Measurements from ENCODE around the gene FBXL7.

Gene FBXL7

DNA sequence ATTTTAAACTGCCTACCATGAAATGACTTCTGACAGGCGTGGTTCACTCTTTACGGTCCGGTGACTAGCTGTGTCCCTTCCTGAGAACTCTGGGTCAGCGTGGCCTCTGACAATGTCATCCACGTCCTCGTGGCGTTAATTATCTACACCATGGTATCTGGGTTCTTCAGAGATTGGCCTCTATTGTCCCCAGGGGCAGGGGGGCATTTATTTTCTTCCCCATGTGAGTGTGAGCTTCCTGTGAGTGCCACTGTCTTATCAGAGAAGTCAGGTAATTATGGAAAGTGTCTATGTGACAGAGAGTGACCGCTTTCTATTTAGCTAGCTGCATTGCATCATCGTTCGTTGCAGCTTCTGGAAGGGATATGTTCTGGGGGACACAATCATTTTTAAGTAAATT, 77.2 kb downstream of the FBXL7 start:
- DNase-seq (ENCODE audit: low read depth, low spot score) = no peak

DNA sequence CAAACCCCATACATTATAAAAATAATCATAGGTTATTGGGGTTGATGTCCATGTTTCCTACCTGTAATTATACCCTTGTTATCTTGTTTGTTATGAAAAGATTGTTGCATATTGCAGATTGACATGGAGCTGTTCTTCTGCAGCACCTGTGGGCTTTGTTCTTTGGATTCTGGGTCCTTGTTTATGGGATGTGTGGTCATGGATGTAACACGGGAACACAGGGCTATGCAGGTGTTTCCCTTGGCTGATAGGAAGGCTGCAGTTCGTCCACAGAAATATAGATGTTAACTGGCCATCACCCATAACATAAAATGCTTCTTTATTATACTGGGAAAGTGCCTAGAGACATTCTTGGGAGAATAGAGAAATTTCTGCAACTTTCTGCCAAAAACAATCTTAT, 77.9 kb downstream of the FBXL7 start:
- no peak for DNase-seq (ENCODE audit: low read depth, low spot score)

GRCh38 chr5:15579193-15579990, 79.4 kb downstream of the FBXL7 start:
- DNase-seq (ENCODE audit: low read depth, low spot score) = no peak

DNA sequence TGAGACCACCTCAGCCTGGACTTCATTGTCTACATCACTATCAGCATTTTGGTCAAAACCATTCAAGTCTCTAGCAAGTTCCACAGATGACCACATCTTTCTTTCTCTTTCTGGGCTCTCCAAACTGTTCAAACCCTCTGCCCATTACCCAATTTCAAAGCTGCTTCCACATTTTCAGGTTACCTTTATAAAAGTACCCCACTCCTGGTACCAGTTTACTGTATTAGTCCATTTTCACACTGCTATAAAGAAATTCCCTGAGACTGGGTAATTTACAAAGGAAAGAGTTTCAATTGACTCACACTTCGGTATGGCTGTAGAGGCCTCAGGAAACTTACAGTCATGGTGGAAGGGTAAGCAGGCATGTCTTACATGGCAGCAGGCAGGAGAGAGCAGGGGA, 84.5 kb downstream of the FBXL7 start:
- no peak for DNase-seq (ENCODE audit: low read depth, low spot score)

- no peak for DNase-seq (ENCODE audit: low read depth, low spot score)
Observed at GRCh38 chr5:15585128-15585527, 85.1 kb downstream of the FBXL7 start.

DNA sequence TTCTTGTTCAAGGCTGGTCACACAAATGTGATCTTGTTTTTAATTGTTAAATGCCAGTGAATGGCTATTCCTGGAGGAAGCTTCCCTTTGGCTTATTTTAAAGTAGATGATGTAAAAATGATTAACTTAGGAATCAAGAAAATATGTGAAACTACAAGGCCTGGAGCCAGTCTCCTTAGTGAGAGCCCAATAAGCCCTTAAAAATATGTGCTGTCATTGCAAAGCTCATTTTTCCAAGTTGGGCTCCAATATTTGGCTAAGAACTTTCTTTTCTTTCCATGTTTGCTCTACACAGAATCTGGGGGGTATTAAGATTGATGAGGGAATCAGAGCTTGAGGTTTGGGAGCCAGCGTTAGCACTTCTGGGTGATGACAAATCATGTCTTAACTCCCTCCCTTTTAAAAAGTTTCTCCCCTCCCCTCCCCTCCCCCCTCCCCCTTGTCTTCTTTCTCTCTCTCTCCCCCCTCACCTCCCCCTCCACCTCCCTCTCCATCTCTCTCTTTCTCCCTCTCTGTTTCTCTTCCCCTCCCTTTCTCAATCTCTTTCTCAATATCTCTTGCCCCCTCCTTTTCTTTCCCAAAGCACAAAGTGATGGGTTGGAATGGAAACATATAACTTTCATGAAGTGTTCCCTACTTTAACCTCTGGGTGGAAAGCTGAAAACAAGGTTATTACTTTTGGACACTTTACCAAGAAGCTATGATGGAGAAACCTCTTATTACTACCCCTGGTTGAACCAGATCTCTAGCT, 86.0 kb downstream of the FBXL7 start:
- no peak for DNase-seq (ENCODE audit: low read depth, low spot score)

DNA sequence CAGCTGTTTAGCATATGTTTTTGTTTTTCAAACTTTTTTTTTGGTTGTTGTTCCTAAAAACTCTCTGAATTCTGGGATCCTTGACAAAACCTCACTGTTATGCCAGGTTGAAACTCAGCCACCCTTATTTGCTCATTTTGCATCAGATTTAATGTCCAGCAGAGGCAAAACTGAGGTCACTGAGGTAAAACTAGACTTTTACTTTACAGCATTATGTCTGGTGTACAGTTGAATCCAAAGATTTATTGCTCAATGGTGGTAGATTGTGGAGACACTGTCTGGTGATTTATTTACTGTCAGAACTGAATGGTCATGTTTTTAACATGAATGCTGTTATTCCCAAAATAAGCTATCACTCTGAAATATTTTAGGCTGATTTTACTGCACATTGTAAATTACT, 87.9 kb downstream of the FBXL7 start:
- no peak for DNase-seq (ENCODE audit: low read depth, low spot score)

- no peak for DNase-seq (ENCODE audit: low read depth, low spot score)
Observed at GRCh38 chr5:15592728-15593127, 92.7 kb downstream of the FBXL7 start.

DNA sequence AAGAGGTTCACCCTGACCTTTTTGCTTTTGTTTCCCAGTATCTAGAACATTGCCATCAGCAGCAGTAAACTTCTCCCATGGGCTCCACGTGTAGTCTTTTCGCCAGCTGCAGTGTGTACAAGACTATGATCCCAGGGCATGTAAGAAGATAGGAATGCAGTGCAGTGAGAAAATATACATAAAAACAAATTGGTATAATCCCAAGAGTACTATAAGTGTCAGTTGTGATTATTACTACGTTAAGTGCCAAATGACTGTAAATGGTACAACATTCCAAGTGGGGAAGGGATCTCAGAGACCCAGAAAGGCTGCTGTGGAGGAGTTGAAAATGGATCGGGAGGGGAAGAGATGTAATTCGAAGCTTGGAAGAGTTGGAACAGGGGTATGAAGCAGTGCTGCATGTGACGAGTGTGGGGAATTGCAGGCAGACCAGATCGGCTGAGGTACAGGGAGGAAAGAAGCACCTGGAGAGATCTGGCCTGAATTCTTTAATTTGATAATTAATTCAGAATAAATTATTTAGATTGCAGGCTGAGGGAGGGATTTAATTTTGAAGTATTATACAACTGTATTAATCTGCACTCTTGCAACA, 95.1 kb downstream of the FBXL7 start:
- no peak for DNase-seq (ENCODE audit: low read depth, low spot score)

DNA sequence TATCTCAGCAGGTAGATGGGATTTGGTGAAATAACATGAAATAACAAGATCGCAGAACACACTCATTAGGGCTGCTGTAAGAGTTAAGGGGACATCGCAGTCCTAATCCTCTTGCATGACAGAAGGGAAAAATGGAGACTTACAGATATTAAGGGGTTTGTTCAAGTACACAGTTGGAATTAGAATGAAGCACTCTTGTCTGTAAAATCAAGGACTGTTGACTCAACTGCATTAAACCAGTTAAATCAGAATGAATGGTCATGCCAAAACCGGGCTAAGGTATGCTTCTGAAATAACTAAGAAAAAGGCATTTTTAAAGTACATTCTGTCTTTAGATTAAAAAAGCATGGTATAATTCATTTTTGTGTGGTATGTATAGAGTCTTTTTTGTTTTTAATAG, 95.9 kb downstream of the FBXL7 start:
- no peak for DNase-seq (ENCODE audit: low read depth, low spot score)

DNA sequence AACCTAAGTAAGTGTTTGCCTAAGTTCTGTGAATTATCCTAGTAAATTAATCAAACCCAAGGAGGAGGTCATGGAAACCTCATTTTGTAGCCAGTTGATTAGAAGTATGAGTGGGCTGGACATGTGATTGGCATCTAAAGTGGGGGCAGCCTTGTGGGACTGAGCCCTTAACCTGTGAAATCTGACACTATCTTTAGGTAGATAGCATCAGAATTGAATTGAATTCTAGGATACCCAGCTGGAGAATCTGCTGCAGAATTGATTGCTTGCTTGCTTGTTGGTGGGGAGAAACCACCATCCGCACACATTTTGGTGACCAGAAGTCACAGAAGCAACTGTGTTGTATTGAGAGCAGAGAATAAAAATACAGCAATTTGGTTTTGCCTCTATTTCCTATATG, 97.0 kb downstream of the FBXL7 start:
- no peak for DNase-seq (ENCODE audit: low read depth, low spot score)

DNA sequence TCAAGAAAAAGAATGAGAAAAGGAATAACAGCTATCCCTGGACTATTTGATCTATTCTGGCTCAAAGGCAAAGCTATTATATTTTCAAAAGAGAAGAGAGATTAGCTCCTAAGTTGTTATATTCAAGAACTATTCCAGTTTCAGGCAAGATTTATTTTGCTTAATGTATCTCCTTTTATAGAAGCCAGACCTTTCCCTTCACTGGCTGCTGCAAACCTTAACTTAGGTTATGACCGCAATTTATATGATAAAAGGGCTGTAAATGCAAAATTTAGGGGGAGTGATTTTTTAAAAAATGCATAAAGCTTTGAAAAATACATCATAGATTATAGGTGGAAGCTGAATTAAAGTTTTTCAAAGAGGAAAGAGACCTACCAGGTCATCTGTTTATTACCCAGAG, 97.8 kb downstream of the FBXL7 start:
- DNase-seq (ENCODE audit: low read depth, low spot score) = no peak

DNA sequence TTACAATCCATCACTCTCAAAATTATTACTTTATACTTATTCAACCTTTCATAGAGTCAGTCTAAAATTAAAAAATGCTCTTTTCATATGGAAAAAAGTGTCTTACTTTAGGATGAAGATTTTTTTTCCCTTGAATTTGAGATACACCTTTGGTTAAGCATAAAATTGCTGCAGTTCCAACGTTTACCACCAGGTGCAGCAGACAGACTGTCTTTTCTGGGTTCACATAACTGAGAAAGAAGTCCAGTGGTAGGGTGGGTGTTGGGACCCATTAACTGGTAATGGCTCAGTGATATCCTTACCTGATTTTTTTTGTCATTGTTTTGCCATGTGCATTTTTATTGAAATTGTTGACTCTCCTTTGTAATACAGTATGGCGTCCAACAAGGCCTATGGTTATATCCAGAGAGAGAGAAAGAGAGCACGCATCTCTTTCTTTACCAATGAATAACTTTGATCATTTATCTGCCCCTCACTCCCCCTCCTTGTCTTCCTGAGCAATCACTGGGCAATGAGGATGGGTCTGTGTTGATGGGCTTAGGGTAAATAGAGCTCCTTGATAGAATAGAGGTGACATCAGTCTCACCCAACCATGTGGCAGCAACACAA, 98.4 kb downstream of the FBXL7 start:
- DNase-seq (ENCODE audit: low read depth, low spot score) = no peak

DNA sequence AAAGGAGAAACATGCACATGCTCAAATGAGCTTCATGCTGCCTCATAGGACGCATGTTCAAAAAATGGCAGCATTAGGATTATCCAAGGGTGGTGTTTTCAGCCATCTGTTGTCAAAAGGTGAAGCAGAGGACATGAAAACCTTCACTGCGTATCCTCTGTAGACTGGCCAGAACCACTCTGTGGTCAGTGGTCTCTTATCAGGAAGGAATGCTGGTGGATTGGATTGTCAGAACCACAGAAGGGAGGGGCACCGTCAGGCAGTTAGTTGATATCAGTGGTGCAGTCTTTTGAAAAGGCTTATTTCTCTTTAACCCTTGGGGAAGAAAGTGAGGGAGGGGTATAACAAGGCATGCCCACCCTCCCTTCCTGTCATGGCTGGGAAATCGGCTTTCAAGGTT, 100.1 kb downstream of the FBXL7 start:
- no peak for DNase-seq (ENCODE audit: low read depth, low spot score)

DNA sequence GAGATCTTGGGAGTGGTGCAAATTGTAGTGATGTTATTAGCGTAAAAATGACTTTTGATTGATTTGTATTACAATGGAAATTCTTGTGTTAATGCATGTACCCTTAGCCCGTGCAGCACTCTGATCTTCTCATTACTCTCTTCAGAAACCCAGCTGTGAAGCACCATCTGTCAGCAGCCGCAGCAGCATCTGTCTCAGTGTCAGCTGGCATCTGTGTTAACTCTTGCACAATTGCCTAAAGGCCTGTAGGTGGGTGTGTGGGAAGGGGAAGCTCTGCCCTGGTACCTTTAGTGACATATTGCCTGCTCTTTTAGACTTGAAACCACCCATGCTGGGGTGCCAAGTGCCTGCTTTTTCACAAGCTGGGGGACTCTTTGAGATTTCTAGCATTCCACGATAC, 101.3 kb downstream of the FBXL7 start:
- DNase-seq (ENCODE audit: low read depth, low spot score) = no peak

DNA sequence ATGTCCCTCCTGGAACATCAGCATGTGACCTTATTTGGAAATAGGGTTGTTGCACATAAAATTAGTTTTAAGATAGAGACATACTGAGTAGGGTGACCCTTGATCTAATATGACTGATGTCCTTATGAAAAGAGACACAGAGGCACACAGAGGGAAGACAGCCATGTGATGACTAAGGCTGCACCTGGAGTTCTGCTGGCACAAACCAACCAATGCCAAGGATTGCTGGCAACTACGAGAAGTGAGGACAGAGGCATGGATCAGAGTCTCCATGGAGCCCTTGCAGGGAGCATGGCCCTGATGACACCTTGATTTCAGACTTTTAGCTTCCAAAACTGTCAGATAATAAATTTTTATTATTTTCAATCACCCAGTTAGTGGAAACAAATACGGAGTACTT, 101.9 kb downstream of the FBXL7 start:
- DNase-seq (ENCODE audit: low read depth, low spot score) = no peak

DNA sequence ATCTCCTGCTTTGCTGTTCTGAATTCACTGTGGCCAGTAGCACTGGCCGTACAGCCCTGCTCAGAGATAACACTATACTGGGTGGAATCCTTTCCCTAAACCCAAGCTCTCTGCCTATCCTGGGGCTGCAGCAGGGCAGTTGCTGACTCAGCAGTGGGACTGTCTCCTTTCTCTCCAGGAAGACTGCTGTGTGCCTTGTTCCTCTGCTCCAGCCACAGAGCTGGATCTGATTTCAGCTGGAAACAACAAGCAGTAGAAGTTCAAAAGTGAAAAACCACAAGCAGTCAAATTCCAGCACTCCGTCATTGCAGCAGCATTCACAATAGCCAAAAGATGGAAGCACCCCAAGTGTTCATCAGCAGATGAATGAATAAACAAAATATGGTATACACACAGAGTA, 105.0 kb downstream of the FBXL7 start:
- no peak for DNase-seq (ENCODE audit: low read depth, low spot score)

DNA sequence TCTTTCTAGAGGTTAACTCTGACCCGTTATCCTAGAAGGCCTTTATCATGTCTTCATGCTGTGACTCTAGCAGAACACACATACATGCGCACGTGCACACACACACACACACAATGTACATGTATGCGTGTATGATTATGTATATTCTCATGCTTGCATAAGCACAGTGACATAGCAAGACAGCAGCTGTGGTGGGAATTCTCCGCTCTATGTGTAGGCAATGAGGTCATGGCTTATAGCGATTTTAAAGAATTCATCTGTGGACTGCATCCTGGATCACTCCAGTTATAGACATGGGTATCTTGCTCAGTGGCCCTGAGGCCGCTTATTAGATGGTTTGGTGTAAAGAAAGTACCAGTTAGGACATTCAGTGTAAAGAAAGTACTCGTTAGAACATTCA, 106.2 kb downstream of the FBXL7 start:
- DNase-seq (ENCODE audit: low read depth, low spot score) = no peak

DNA sequence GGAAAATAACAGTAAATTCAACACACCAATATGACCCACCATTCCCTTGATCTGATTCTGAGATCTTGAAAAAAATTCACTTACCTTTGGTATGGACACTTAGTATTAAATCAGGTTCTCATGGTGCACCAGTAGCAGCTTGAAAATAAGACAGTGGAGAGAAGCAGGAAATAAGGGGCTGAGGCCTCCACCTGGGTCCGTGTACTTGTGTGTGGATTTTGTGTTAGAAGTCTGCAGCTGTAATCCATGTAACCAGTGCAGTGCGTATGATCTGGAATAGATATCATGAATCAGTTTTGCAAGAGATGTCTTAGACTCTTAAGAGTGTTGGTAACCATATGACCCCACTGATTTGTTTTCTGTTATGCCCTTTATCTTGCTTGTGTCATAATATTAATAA, 107.1 kb downstream of the FBXL7 start:
- no peak for DNase-seq (ENCODE audit: low read depth, low spot score)

GRCh38 chr5:15609076-15609725, 109.2 kb downstream of the FBXL7 start:
- no peak for DNase-seq (ENCODE audit: low read depth, low spot score)

- DNase-seq (ENCODE audit: low read depth, low spot score) = no peak
Observed at GRCh38 chr5:15610216-15610615, 110.2 kb downstream of the FBXL7 start.

DNA sequence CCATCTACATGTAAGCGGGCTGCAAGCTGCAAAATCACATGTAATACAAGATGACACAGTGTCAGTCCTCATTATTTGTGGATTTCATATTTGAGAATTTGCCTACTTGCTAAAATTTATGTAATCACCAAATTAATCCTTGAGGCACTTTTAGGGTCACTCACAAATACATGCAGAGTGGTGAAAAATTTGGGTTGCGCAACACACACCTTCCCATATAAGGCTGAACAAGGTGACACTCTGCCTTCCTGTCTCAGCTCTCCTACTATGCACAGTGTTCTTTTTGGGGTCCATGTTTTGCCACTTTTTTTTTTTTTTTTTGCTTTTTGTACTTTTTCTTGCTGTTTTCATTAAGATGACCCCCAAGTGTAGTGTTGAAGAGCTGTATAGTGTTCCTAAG, 111.0 kb downstream of the FBXL7 start:
- DNase-seq (ENCODE audit: low read depth, low spot score) = no peak
